C4-2B (cell line): ENCODE results near the gene ABCB11.

Experiments used
- ZFX ChIP-seq: fragments of 450-650 bp; IDR thresholded peaks from 2 replicates; pipeline ENCODE4 v1.6.1; 2017
- TF ChIP-seq, protein P1 (sequence below): fragments of 450-650 bp; conservative IDR thresholded peaks from 2 replicates; pipeline ENCODE4 v1.5.1; 2017; ENCODE audit warnings: mild to moderate bottlenecking

DNA sequence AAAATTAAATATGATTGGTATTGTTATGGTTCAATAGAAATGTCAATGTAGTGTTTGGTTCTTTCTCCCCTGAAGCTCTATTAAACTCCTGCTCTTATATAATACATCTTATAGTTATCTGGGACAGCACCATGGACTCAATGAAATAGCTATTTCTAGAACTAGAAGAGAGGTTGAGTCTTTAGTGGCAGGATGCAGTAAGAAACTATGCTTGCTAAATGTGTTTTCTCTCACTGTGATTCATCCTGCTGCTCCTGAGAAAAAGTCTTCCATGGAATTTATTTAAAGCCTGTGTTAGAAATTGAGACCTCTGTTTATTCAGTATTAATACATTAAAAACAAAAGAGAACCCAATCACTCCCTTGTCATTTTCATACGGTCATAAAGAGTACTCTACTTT is 68.5 kb downstream of the ABCB11 start:
- TF ChIP-seq, protein P1, sequence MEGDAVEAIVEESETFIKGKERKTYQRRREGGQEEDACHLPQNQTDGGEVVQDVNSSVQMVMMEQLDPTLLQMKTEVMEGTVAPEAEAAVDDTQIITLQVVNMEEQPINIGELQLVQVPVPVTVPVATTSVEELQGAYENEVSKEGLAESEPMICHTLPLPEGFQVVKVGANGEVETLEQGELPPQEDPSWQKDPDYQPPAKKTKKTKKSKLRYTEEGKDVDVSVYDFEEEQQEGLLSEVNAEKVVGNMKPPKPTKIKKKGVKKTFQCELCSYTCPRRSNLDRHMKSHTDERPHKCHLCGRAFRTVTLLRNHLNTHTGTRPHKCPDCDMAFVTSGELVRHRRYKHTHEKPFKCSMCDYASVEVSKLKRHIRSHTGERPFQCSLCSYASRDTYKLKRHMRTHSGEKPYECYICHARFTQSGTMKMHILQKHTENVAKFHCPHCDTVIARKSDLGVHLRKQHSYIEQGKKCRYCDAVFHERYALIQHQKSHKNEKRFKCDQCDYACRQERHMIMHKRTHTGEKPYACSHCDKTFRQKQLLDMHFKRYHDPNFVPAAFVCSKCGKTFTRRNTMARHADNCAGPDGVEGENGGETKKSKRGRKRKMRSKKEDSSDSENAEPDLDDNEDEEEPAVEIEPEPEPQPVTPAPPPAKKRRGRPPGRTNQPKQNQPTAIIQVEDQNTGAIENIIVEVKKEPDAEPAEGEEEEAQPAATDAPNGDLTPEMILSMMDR, result no peak
- no peak for TF ChIP-seq ZFX
